ENCODE results near the gene IRX4.

IRX4 gene

DNA sequence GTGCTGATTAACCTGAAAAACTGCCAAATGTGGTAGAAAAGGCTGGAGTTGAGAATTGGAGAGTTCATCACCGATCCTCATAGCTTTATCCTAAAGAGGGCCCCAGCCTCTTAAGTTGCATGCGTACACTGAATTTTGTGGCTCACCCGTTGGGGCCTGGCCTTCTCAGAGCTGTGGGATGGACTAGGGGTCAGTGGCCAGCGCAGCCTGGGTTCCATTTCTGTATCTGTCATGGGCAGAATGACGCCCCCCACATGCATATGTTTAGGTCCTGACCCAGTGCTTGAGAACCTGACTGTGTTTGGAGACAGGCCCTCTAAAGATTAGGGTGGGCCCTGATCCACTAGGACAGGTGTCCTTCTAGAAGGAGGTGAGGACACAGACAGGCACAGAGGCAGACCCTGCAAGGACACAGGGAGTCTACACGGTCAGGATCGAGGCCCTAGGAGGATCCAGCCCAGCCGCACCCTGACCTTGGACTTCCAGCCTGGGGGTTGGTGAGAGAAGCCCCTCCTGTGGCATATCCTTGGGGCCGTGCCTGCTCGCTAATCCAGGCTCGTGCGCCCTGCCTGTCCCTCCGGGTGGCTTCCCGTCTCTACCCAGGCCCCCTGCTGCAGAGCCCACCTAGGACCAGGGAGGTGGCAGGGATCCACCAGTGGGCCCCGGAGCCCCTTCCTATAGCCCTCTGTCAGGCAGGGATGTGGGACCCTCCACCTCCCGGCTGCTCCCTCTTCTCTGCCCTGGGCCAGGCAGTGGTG, 49.3 kb downstream of the IRX4 start:
- no peak overlapping the region for H3K4me3 ChIP-seq (replicated peaks in 1 of 2; ENCODE audit: low read depth in 2 of 2, low read length in 2 of 2)
- TF ChIP-seq, protein P1, sequence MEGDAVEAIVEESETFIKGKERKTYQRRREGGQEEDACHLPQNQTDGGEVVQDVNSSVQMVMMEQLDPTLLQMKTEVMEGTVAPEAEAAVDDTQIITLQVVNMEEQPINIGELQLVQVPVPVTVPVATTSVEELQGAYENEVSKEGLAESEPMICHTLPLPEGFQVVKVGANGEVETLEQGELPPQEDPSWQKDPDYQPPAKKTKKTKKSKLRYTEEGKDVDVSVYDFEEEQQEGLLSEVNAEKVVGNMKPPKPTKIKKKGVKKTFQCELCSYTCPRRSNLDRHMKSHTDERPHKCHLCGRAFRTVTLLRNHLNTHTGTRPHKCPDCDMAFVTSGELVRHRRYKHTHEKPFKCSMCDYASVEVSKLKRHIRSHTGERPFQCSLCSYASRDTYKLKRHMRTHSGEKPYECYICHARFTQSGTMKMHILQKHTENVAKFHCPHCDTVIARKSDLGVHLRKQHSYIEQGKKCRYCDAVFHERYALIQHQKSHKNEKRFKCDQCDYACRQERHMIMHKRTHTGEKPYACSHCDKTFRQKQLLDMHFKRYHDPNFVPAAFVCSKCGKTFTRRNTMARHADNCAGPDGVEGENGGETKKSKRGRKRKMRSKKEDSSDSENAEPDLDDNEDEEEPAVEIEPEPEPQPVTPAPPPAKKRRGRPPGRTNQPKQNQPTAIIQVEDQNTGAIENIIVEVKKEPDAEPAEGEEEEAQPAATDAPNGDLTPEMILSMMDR (IDR thresholded peaks at IDR 0.05; ENCODE audit: low read depth, low read length) = no peak
- no peak for DNase-seq (ENCODE audit: low read depth in 2 of 2)

- DNase-seq (ENCODE audit: low read depth in 2 of 2) = no peak
- TF ChIP-seq, protein P1 (IDR thresholded peaks at IDR 0.05; ENCODE audit: low read depth, low read length) = no peak
- no peak overlapping the region for H3K4me3 ChIP-seq (replicated peaks in 1 of 2; ENCODE audit: low read depth in 2 of 2, low read length in 2 of 2)
Observed at GRCh38 chr5:1832511-1833250, 50.0 kb downstream of the IRX4 start.

DNA sequence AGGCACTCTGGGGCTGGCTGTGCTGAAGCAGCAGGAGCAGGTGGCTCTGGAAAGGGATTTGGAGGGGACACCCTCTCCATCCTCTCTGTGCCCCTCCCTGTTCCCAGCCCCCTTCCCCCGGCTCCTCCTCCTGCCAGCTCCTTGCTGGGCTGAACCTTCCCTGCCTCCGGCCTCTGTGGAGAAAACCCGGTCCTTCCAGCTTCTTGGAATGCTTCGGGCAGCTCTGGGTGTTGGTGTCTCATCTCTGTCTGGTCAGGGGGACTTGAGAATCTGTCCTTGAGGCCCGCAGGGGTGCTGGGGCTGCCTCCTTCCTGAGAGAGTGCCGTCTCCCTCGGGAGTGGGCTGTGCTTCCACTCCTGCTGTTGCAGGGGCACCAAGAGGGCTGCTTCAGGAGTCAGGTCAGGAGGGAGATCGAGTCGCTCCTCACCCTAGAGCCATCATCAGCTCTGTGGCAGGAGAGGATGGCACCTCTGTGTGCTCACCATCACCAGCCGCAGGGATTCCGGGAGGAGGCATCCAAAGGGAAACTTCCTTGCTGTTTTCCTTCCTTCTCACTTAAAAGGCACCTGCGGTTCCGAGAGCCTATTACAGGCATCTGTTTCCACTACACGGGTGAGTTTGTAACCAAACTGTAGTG, 50.9 kb downstream of the IRX4 start:
- H3K4me3 ChIP-seq (replicated peaks in 1 of 2; ENCODE audit: low read depth in 2 of 2, low read length in 2 of 2) = no peak overlapping the region
- no peak for DNase-seq (ENCODE audit: low read depth in 2 of 2)
- TF ChIP-seq, protein P1 (IDR thresholded peaks at IDR 0.05; ENCODE audit: low read depth, low read length) = no peak

GRCh38 chr5:1831257-1831656, 51.5 kb downstream of the IRX4 start:
- TF ChIP-seq, protein P1 (IDR thresholded peaks at IDR 0.05; ENCODE audit: low read depth, low read length) = no peak
- no peak overlapping the region for H3K4me3 ChIP-seq (replicated peaks in 1 of 2; ENCODE audit: low read depth in 2 of 2, low read length in 2 of 2)
- no peak for DNase-seq (ENCODE audit: low read depth in 2 of 2)

DNA sequence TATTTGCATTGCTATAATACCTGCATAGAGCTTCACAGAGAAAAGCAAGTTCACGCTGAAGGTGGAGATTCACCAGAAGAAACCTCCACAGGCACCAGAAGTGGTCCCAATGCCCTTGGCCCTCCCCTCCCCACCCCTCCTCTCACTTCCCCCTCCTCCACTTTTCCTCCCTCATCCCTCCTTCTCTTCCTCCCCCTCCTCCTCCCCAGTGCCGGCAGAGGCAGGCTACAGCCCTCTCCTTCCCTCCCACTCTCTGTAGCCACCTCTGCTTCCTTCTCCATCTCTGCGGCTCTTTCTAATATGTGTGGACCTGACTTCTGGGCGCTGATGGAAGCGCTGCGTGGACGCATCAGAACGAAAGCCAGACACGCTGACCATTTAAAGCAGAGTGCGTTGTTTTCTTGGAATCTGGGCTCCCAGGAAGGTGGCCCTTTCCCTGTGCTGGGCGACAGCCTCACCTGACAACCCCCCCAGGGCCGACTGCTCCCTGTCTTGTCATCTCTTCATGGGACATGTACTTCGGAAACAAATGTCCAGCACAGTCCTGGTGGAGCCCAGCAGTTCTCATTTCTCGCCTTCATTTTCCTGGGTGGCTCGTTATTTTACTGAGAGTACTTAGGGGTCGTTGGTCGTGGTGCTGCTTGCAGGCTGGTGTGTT, 52.0 kb downstream of the IRX4 start:
- DNase-seq (ENCODE audit: low read depth in 2 of 2) = no peak
- TF ChIP-seq, protein P1 (IDR thresholded peaks at IDR 0.05; ENCODE audit: low read depth, low read length) = no peak
- no peak overlapping the region for H3K4me3 ChIP-seq (replicated peaks in 1 of 2; ENCODE audit: low read depth in 2 of 2, low read length in 2 of 2)

DNA sequence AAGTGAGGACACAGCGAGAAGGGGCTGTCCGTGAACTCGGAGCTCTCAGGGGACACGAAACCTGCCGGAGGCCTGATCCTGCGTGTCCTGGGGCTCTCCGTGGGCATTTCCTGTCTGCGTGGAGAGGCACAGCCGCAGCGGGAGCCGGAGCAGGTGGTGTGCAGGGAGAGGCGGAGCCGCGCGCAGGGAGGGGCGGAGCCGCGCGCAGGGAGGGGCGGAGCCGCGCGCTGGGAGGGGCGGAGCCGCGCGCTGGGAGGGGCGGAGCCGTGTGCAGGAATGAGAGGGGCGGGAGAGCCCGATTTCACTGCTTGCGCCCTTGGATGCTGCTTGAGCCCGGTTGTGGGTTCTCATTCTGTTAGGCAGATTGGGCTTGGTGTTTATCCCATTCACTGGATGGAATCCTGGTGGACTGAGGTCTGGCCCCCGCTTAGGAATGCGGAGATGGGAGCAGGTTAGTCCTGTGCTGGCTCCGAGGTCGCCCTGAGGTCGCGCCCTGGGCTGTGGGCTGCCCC, 54.8 kb downstream of the IRX4 start:
- TF ChIP-seq, protein P1 (IDR thresholded peaks at IDR 0.05; ENCODE audit: low read depth, low read length) = no peak
- DNase-seq (ENCODE audit: low read depth in 2 of 2) = no peak
- H3K4me3 ChIP-seq (replicated peaks in 1 of 2; ENCODE audit: low read depth in 2 of 2, low read length in 2 of 2) = no peak overlapping the region
